Right renal cortex interstitium (tissue), 3 donors: ENCODE measurements around the gene ADGRL3. TPM values are rescaled to one million over a fixed set of nuclear protein-coding genes. Genes with fewer than 3 reads are reported as not detected.
"Not testable (repeated sequence)": the region's sequence is repeated elsewhere in the genome, so short reads cannot be mapped to it uniquely, and the experiment has no call there.

Experiments
- DNase-seq, 3 donors: peaks; one replicate each; pipeline ENCODE4 v3.0.0-alpha.2; 2013; ENCODE audit warnings: low read depth in 3 of 3, low spot score in 2 of 3
- polyA plus RNA-seq, 3 donors: library from polyadenylated mRNA; unstranded; fragments of 120-200 nt; gene quantifications; one replicate each; pipeline ENCODE4 v1.2.1, GENCODE V29; 2013; ENCODE audit not compliant: insufficient read length in 3 of 3

ADGRL3 gene
- polyA plus RNA-seq, 3 donors, result 24.5 to 30.2 (median 28.7) TPM

- DNase-seq, result no peak
These were observed 723.1 kb downstream of the ADGRL3 start for GRCh38 chr4:61923179-61923578.

GRCh38 chr4:61924131-61924530, 724.0 kb downstream of the ADGRL3 start:
- no peak for DNase-seq

- no peak for DNase-seq
These were observed 733.4 kb downstream of the ADGRL3 start for GRCh38 chr4:61933527-61933926.

GRCh38 chr4:61934198-61934597, 734.1 kb downstream of the ADGRL3 start:
- no peak for DNase-seq

GRCh38 chr4:61938250-61938846, 738.2 kb downstream of the ADGRL3 start:
- DNase-seq, result no peak

- no peak for DNase-seq
These were observed 750.5 kb downstream of the ADGRL3 start for GRCh38 chr4:61950625-61951024.

- no peak for DNase-seq
These were observed 753.3 kb downstream of the ADGRL3 start for GRCh38 chr4:61953386-61953785.

- DNase-seq, result no peak
These were observed 758.5 kb downstream of the ADGRL3 start for GRCh38 chr4:61958591-61958990.

- no peak for DNase-seq
These were observed 759.0 kb downstream of the ADGRL3 start for GRCh38 chr4:61959087-61959486.

GRCh38 chr4:61984260-61984909, 784.3 kb downstream of the ADGRL3 start:
- no peak for DNase-seq

GRCh38 chr4:61985426-61985825, 785.3 kb downstream of the ADGRL3 start:
- no peak for DNase-seq

GRCh38 chr4:61986929-61987328, 786.8 kb downstream of the ADGRL3 start:
- not testable (repeated sequence) for DNase-seq

GRCh38 chr4:61992351-61992750, 792.2 kb downstream of the ADGRL3 start:
- DNase-seq, result no peak

GRCh38 chr4:61994036-61994435, 793.9 kb downstream of the ADGRL3 start:
- no peak for DNase-seq

- no peak for DNase-seq
These were observed 795.7 kb downstream of the ADGRL3 start for GRCh38 chr4:61995717-61996340.

- DNase-seq, result no peak
These were observed 796.8 kb downstream of the ADGRL3 start for GRCh38 chr4:61996943-61997342.

- no peak for DNase-seq
These were observed 797.7 kb downstream of the ADGRL3 start for GRCh38 chr4:61997831-61998230.

- no peak for DNase-seq
These were observed 803.6 kb downstream of the ADGRL3 start for GRCh38 chr4:62003695-62004094.

GRCh38 chr4:62004881-62005280, 804.8 kb downstream of the ADGRL3 start:
- no peak for DNase-seq

GRCh38 chr4:62006108-62006507, 806.0 kb downstream of the ADGRL3 start:
- DNase-seq, result no peak

GRCh38 chr4:62015043-62015739, 815.1 kb downstream of the ADGRL3 start:
- DNase-seq, result no peak

GRCh38 chr4:62018537-62018936, 818.4 kb downstream of the ADGRL3 start:
- DNase-seq, result no peak
